HG03064 (cell line): ENCODE results near the gene ME3.

ENCODE experiments used
- ATAC-seq: cut with Tn5 transposase; IDR thresholded peaks from one replicate; pipeline ENCODE4 v1.9.1; 2021; ENCODE audit warnings: low read depth; ENCODE audit not compliant: unreplicated experiment

ME3 gene

GRCh38 chr11:86693518-86693917 is 21.1 kb upstream of the ME3 start:
- no peak for ATAC-seq

- no peak for ATAC-seq
Measured at GRCh38 chr11:86692746-86693145, 20.3 kb upstream of the ME3 start.

- ATAC-seq, result no peak
Measured at GRCh38 chr11:86692317-86692716, 19.9 kb upstream of the ME3 start.

- peak; percentile 80 for ATAC-seq
Measured at GRCh38 chr11:86688398-86689179, 16.2 kb upstream of the ME3 start.

- no peak for ATAC-seq
Measured at GRCh38 chr11:86687185-86687778, 14.9 kb upstream of the ME3 start.

GRCh38 chr11:86686531-86686930 is 14.1 kb upstream of the ME3 start:
- ATAC-seq, result no peak

GRCh38 chr11:86681483-86681756 is 9.0 kb upstream of the ME3 start:
- no peak for ATAC-seq

- no peak for ATAC-seq
Measured at GRCh38 chr11:86680716-86681482, 8.5 kb upstream of the ME3 start.

GRCh38 chr11:86678823-86679222 is 6.4 kb upstream of the ME3 start:
- ATAC-seq, result no peak

- no peak for ATAC-seq
Measured at GRCh38 chr11:86678296-86678695, 5.9 kb upstream of the ME3 start.

- ATAC-seq, result no peak
Measured at GRCh38 chr11:86676533-86677154, 4.2 kb upstream of the ME3 start.

GRCh38 chr11:86676010-86676409 is 3.6 kb upstream of the ME3 start:
- ATAC-seq, result no peak

GRCh38 chr11:86675017-86675416 is 2.6 kb upstream of the ME3 start:
- ATAC-seq, result no peak

GRCh38 chr11:86673872-86674750 is 1.7 kb upstream of the ME3 start:
- no peak for ATAC-seq

GRCh38 chr11:86673055-86673843 is 833 bp upstream of the ME3 start:
- ATAC-seq, result no peak

GRCh38 chr11:86671531-86672006 is 847 bp downstream of the ME3 start:
- ATAC-seq, result no peak

- no peak for ATAC-seq
Measured at GRCh38 chr11:86670911-86671310, 1.5 kb downstream of the ME3 start.

- ATAC-seq, result no peak
Measured at GRCh38 chr11:86670181-86670580, 2.2 kb downstream of the ME3 start.

GRCh38 chr11:86669424-86669823 is 3.0 kb downstream of the ME3 start:
- ATAC-seq, result no peak

- no peak for ATAC-seq
Measured at GRCh38 chr11:86668929-86669328, 3.5 kb downstream of the ME3 start.
